Stimulated activated CD8-positive, alpha-beta memory T cell treated with anti-CD3 and anti-CD28 coated beads, Interleukin-7, amount 100 ng/mL, for 48 hours (primary cell): Measurements from ENCODE around the gene PSRC1.
A peak's percentile ranks its signal among the peaks of the same experiment; 100 is the strongest.
"Not testable (repeated sequence)": the region's sequence is repeated elsewhere in the genome, so short reads cannot be mapped to it uniquely, and the experiment has no call there.

Experiments
- DNase-seq, 2 donors: peaks; one replicate each; pipeline ENCODE4 v3.0.0-alpha.2; 2020; ENCODE audit warnings: low read depth in 1 of 2; ENCODE audit errors: extremely low read depth in 1 of 2

The PSRC1 gene

GRCh38 chr1:109282952-109283747, at the start of gene PSRC1:
Gene PSRC1 (minus strand): TSS chr1:109283145.
- DNase-seq, result peak; percentile 73 to 83

- no peak for DNase-seq
Observed at GRCh38 chr1:109331113-109331512, 48.2 kb upstream of the PSRC1 start.

GRCh38 chr1:109327285-109327684, 44.3 kb upstream of the PSRC1 start:
- no peak for DNase-seq

- DNase-seq, result no peak
Observed at GRCh38 chr1:109322974-109323373, 40.0 kb upstream of the PSRC1 start.

- DNase-seq, result no peak
Observed at GRCh38 chr1:109319114-109319513, 36.2 kb upstream of the PSRC1 start.

GRCh38 chr1:109316506-109316905, 33.6 kb upstream of the PSRC1 start:
- DNase-seq, result no peak

GRCh38 chr1:109315288-109315687, 32.3 kb upstream of the PSRC1 start:
- DNase-seq, result no peak

- DNase-seq, result no peak
Observed at GRCh38 chr1:109314795-109315194, 31.9 kb upstream of the PSRC1 start.

GRCh38 chr1:109312978-109313775, 30.2 kb upstream of the PSRC1 start:
- DNase-seq, result no peak

GRCh38 chr1:109312246-109312645, 29.3 kb upstream of the PSRC1 start:
- DNase-seq, result no peak

- DNase-seq, result no peak
Observed at GRCh38 chr1:109309347-109309746, 26.4 kb upstream of the PSRC1 start.

GRCh38 chr1:109307274-109308021, 24.5 kb upstream of the PSRC1 start:
- no peak for DNase-seq

GRCh38 chr1:109306832-109307273, 23.9 kb upstream of the PSRC1 start, which contains the start of gene MYBPHL:
Gene MYBPHL (minus strand): TSS chr1:109307011. CDS start chr1:109306991, 20 bp downstream.
- no peak for DNase-seq

- not testable (repeated sequence) for DNase-seq
Observed at GRCh38 chr1:109305991-109306390, 23.0 kb upstream of the PSRC1 start.

- no peak for DNase-seq
Observed at GRCh38 chr1:109304226-109304920, 21.4 kb upstream of the PSRC1 start.

- no peak for DNase-seq
Observed at GRCh38 chr1:109301874-109302273, 18.9 kb upstream of the PSRC1 start.

GRCh38 chr1:109300650-109301151, 17.8 kb upstream of the PSRC1 start:
- no peak for DNase-seq

- DNase-seq, result no peak
Observed at GRCh38 chr1:109299558-109300343, 16.8 kb upstream of the PSRC1 start.
